HL-60/S4 treated with retinoic acid at 250 ng/mL for 4 days and 3 days (cell line): ENCODE results near the gene TOLLIP.
"Not testable (repeated sequence)": the region's sequence is repeated elsewhere in the genome, so short reads cannot be mapped to it uniquely, and the experiment has no call there.

ENCODE experiments used
- in situ Hi-C: fragments of 300-500 bp; cut with MboI; formaldehyde crosslinking; loops from 2 replicates; pipeline ENCODE4 v1.7.0; 2022; ENCODE audit warnings: low sequenced_read_pairs

TOLLIP gene

DNA sequence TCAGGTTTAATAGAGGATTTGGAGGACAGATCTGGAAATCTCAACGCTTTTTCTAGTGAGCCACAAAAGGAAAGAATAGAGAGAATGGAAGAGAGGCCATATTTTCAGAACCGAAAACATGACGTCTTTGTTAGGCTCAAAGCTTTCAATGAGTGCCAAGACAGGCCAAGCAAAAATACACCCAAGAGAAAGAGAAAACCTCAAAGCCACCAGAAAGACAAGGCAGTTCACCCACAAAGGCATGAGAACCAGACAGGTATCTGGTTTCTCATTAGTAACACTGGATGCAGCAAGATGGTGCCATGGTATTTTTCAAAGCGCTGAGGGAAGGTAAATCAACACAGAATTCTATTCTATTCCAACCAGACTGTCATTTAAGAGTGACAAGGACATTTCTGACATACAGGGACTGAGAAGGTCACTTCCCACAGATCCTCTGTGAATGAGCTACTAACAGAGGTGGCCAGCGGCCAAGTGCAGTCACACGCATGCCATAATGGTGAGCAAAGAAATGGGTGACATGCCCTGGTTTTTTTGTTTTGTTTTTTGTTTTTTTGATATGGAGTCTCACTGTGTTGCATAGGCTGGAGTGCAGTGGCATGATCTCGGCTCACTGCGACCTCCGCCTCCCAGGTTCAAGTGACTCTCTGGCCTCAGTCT is 41.9 kb downstream of the TOLLIP start:
- in situ Hi-C loops: no loop called here

DNA sequence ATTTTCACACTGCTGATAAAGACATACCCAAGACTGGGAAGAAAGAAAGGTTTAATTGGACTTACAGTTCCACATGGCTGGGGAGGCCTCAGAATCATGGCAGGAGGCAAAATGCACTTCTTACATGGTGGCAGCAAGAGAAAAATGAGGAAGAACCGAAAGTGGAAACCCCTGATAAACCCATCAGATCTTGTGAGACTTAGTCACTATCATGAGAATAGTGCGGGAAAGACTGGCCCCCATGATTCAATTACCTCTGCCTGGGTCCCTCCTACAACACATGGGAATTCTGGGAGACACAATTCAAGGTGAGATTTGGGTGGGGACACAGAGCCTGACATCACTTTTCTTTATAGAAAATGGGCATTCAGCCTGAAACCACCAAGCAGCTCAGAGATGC is 42.5 kb downstream of the TOLLIP start:
- in situ Hi-C loops: not testable (repeated sequence)

DNA sequence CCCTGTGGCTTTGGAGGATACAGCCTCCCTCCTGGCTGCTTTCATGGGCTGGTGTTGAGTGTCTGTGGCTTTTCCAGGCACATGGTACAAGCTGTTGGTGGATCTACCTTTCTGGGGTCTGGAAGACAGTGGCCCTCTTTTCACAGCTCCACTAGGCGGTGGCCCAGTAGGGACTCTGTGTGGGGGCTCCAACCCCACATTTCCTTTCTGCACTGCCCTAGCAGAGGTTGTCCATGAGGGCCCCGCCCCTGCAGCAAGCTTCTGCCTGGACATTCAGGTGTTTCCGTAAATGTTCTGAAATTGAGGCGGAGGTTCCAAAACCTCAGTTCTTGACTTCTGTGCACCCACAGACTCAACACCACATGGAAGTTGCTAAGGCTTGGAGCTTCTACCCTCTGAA is 44.0 kb downstream of the TOLLIP start:
- in situ Hi-C loops: not testable (repeated sequence)

DNA sequence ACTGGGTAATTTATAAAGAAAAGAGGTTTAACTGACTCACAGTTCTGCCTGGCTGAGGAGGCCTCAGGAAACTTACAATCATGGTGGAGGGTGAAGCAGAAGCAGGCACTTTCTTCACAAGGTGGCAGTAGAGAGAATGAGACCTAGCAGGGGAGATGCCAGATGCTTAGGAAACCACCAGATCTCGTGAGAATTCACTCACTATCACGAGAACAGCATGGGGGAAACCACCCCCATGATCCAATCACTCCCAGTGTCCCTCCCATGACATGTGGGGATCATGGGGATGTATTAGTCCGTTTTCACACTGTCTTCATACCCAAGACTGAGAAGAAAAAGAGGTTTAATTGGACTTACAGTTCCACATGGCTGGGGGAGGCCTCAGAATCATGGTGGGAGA is 45.0 kb downstream of the TOLLIP start:
- in situ Hi-C loops: not testable (repeated sequence)

DNA sequence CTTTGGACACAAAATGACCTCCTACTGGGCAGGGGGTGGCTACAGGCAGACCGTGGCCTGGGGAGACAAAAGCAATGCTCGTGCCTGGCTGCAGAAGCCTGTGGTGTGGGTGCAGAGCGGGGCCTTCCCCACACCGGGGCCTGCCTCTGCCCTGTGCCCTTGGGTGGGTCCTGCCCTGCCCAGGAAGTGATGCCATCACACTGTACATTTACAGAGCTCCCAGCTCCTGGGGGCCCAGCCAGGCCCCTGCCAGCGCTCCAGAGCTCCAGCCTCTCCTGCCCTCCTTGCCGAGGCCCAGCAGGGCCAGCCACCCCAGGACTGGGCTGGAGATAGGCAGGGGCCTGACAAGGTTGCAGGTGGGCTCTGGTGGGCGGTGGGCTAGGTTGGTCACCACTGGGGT is 46.4 kb downstream of the TOLLIP start:
- in situ Hi-C loops: no loop called here

DNA sequence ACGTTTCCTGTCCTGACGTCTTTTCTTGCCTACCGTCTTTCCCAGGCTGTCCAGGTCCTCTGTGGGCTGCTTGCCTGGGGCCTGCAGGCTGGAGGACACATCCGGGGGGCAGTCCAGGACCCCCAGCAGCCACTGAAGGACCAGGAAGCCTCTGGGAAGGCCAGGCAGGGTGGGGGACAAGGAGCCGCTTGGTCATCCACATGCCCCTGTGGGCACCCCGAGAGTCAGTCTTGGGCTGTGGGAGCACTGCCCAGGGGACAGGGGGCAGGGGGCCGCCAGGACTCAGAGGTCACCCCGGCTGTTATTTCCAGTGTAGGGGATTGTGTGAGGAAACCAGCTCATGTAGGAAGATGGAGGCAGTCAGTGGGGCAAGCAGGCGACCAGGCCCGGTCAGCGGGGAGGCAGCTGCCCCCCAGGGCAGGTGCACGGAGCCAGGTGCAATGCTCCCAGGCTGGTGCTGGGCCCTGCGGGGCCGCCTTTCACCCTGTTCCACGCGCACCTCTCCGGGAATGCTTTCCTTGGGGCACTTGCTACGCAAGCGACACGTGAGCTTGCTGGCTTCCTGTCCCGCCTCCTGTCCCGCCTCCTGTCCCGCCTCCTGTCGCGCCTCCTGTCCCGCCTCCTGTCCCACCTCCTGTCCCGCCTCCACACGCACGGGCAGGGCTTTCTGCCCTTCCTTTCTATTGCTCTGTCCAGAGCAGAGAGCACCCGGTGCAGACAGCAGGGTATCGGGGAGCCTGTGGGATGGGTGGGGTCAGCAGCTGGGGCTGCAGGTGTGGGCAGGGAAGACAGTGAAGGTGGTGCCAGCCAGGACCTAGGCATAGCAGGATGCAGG is 47.0 kb downstream of the TOLLIP start:
- in situ Hi-C loops: no loop called here

DNA sequence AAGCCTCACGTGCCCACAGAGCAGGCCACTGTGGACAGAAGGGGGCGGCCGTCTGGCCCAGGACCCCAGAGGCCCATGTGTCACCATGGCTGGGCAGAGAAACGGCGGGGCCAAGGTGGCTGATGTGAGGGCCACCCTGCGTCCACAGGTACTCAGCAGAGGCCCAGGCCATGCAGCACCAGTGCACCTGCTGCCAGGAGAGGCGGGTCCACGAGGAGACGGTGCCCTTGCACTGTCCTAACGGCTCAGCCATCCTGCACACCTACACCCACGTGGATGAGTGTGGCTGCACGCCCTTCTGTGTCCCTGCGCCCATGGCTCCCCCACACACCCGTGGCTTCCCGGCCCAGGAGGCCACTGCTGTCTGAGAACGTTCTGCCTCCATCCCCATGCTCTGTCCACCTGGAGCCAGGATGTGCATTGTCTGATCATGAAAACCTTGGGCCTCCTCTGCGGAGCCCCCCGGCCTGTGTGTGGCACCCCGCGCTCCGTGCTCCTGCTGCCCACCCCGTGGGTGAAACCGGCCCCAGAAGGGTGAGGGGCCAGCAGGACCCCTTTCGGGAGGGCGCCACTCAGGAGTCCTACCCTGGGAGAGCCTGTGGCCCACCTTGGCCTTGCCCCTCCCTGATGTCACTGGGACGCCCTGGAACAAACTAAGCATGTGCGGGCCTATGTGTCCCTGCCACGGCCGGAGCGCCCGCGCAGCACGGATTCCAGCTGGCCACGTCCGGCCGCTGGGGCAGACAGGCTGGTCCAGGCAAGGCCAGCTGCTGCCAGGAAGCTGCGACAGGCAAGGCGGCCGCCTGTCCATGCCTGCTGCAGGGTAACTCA is 48.0 kb downstream of the TOLLIP start:
- in situ Hi-C loops: no loop called here

DNA sequence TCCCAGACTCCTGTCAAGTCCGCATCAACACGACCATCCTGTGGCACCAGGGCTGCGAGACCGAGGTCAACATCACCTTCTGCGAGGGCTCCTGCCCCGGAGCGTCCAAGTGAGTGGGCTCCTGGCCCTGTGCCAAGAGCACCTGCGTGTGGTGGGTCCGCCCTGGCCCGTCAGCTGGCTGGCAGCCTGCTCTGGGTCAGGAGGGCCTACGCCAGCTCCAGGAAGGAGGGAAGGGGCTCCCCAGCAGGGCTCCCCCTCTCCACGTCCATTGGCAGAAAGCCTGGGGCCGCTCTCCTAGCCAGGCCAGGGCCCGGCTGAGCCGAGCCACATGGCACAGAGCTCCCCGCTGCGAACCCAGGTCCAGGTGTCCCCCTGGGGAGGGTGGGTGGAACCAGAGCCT is 48.8 kb downstream of the TOLLIP start:
- in situ Hi-C loops: no loop called here

DNA sequence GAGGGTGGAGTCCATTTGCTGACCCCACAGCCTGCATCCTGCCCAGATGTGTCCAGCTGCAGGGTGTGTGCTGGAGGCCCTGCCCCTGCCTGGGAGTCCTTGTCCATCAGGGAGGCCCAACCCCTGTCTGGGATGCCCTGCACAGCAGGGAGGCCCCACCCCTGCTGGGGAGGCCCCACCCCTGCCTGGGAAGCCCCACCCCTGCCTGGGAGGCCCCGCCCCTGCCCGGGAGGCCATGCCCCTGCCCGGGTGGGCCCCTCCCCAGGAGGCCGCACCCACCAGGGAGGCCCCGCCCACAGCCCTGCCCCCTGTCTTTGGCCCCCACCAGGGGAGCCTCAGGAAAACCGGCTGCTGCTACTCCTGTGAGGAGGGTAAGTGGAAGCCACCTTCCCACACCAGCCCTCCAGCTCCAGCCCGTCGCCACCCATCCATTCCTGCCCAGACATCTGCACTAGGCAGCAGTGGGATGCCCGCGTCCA is 49.4 kb downstream of the TOLLIP start:
- in situ Hi-C loops: no loop called here

DNA sequence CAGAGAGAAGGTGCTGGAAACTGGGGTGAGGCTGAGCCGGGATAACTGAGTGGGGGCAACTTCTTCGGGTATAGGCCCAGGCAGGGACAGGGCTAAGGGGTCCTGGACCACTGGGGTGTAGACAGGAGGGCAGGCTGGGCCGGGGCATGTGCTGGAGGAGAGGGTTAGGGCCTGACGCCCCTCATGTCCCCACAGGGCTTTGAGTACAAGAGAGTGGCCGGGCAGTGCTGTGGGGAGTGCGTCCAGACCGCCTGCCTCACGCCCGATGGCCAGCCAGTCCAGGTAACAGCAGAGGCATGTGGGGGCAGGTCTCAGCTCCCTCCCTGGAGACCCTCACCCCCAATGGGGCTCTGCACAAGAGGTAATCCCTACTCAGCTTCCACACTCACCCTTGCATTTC is 49.9 kb downstream of the TOLLIP start:
- in situ Hi-C loops: no loop called here

DNA sequence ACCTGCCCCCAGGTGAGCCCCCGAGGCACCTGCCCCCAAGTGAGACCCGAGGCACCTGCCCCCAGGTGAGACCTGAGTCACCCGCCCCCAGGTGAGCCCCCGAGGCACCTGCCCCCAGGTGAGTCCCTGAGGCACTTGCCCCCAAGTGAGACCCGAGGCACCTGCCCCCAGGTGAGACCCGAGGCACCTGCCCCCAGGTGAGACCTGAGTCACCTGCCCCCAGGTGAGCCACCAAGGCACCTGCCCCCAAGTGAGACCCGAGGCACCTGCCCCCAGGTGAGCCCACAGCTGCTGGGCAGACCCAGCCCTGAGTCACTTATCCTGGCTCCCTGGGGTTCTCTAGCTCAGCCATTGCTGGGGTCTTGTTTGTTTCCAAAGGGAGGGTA is 50.4 kb downstream of the TOLLIP start:
- in situ Hi-C loops: no loop called here

DNA sequence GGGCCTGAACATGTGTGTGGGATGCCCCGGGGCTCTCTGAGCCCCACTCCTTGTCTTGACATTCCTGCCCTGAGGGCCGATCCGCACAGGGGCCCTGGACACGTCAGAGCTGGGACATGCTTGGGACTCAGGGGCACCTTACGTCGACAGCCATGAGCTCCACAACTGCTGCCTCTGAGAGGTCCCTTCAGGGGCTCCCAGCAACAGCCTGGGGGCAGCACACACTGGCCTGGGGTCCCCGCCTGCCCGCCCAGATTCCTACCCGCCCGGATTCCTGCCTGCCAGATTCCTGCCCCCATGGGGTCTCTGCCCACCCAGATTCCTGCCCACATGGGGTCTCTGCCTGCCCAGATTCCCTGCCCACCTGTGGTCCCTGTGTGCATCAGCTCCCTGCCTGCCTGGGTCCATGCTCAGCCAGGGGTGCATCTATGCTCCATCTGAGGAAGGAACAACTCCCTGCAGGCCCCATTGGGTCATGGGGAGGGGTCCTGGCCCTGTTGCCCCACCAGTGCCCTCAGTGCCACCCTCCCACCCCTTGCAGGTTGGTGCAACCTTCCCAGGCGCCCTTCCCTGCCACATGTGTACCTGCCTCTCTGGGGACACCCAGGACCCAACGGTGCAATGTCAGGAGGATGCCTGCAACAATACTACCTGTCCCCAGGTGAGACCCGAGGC is 50.9 kb downstream of the TOLLIP start:
- in situ Hi-C loops: no loop called here

DNA sequence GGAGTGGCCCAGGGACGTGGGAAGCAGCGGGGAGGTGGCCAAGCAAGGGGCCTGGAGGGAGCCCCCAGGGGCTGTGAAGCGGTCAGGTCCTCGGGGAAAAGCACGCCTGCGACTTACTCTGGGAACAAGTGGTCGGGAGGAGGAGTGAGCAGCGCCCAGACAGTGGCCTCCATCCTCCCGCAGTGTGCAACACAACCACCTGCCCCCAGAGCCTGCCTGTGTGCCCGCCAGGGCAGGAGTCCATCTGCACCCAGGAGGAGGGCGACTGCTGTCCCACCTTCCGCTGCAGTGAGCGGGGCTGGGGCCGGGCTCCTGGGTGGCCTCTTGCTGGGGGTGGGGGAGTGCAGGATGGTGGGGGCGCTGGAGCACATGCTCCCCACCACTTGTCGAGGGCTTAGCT is 51.5 kb downstream of the TOLLIP start:
- in situ Hi-C loops: no loop called here

DNA sequence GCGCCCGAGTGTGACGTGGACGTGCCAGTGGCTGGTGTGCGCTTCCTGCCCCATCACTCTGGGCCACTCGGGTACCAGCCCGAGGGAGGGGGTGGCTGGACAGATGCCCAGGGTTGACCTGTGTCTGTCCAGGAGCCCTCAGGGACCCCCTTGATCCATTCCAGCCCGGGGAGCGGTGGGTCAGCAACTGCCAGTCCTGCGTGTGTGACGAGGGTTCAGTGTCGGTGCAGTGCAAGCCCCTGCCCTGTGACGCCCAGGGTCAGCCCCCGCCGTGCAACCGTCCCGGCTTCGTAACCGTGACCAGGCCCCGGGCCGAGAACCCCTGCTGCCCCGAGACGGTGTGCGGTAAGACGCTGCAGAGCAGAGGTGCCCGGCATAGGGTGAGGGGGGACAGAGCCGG is 52.1 kb downstream of the TOLLIP start:
- in situ Hi-C loops: no loop called here

DNA sequence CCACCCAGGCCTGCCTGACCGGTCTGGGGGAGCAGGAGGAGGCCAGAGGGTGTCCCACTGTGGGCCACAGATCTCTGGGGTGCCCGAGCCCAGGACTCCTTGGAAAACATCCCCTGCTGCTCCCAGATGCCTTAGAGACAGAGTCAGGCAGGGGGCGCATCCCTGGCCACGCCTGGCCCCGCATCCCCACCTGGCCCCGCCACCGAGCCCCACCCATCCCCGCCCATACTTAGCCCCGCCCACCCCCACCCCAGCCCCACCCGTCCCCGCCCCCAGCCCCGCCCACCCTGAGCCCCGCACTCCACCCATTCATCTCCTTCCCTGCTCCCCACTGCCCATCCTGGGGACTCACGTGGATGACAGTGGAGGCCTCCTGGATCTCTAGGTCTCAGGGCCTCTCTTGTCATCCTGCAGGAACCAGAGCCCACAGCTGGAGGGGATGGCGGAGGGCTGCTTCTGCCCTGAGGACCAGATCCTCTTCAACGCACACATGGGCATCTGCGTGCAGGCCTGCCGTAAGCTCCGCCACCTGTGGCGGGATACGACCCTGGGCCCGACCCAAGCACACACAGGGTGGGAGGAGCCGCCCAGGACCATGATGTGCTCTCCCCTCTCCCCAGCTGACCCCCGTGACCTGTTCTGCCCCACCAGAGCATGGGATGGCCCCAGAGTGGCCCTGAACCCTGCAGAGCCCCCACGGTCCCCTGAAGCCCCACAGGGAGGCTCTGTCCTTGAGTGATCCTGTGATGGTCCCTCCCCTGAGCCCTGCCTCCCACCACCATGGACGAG is 53.0 kb downstream of the TOLLIP start:
- in situ Hi-C loops: no loop called here

DNA sequence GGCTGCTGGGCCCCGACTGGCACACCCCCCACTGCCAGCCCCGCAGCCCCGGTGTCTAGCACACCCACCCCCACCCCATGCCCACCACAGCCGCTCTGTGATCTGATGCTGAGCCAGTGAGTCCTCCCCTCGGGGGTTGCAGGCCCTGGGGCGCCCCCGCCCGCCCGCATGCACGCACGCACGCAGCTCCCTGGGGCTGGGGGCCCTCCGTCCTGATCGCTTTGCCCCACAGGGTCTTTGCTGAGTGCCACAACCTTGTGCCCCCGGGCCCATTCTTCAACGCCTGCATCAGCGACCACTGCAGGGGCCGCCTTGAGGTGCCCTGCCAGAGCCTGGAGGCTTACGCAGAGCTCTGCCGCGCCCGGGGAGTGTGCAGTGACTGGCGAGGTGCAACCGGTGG is 54.3 kb downstream of the TOLLIP start:
- in situ Hi-C loops: no loop called here

DNA sequence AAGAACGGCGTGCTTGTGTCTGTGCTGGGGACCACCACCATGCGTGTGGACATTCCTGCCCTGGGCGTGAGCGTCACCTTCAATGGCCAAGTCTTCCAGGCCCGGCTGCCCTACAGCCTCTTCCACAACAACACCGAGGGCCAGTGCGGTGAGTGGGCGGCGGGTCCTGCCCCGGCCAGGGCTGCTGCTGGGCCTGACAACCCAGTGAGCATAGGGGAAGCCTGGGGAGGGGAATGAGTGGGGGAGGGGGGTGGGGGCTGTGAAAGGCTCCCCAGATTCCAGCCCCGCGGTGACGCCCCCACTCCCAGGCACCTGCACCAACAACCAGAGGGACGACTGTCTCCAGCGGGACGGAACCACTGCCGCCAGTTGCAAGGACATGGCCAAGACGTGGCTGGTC is 54.7 kb downstream of the TOLLIP start:
- in situ Hi-C loops: no loop called here

DNA sequence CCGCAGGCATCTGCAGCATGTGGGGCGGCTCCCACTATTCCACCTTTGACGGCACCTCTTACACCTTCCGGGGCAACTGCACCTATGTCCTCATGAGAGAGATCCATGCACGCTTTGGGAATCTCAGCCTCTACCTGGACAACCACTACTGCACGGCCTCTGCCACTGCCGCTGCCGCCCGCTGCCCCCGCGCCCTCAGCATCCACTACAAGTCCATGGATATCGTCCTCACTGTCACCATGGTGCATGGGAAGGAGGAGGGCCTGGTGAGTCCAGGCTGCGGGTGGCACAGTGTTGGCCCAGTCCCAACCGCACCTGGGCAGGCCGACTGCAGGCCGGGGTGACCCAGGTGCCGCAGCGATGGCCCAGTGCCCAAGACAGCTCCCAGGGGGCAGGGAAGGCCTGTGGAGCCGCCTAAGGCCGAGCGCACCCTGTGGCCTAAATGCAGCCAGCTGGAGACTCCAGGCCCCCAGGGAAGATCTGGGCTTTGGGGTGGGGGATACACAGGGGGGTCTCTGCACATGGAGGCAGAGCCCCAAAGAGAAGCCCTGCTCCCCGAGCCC is 55.3 kb downstream of the TOLLIP start:
- in situ Hi-C loops: no loop called here

DNA sequence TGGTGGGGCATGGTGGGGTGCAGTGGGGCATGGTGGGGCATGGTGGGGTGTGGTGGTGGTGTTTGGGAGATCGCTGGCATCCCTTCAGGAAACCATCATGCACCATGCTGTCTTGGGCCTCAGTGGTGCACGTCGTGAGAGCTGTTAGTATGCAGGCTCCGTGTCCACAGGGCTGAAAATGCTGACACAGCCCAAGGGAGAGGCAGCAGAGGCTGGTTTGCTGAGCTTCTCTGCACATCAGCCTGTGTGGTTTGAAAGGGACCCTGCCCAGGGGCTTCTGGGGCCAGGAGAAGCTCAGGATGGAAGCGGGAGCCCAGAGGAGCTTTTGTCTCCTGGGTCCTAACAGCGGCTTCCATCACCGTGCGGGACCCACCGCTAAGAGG is 56.3 kb downstream of the TOLLIP start:
- in situ Hi-C loops: no loop called here
